K562 (cell line): ENCODE data around the gene AKAP14. TPM values are rescaled to one million over a fixed set of nuclear protein-coding genes. Genes with fewer than 3 reads are reported as not detected.

Source experiments
- ATF3 ChIP-seq, 2 experiments: fragments of 450-650 bp in 1 of 2; sonication (generic) in 1 of 2; formaldehyde crosslinking in 1 of 2; IDR thresholded peaks in 1 of 2; conservative IDR thresholded peaks in 1 of 2; 2 replicates each; pipeline versions ENCODE4 v1.6.1 to v1.8.1; 2016 to 2023; ENCODE audit warnings: mild to moderate bottlenecking in 2 of 2, moderate library complexity in 2 of 2, inconsistent platforms in 1 of 2, missing genetic modification reagents in 1 of 2
- BDP1 ChIP-seq: IDR thresholded peaks from 3 replicates; pipeline ENCODE4 v1.6.1; 2011; ENCODE audit not compliant: insufficient read length, insufficient read depth
- CBFA2T2 ChIP-seq: fragments of 450-650 bp; conservative IDR thresholded peaks from 2 replicates; pipeline ENCODE4 v1.6.1; 2017; ENCODE audit warnings: mild to moderate bottlenecking
- GTF2F1 ChIP-seq: IDR thresholded peaks from 2 replicates; pipeline ENCODE4 v1.6.1; 2011; ENCODE audit warnings: low read depth, low read length, improper control_type of control experiment
- HMGN3 ChIP-seq: IDR thresholded peaks from 2 replicates; pipeline ENCODE4 v1.6.1; 2011; ENCODE audit warnings: borderline replicate concordance, low read depth, mild to moderate bottlenecking, mixed read lengths, low read length; ENCODE audit not compliant: insufficient read length; ENCODE audit errors: extremely low read depth
- KDM5B ChIP-seq: fragments of 200-600 bp; sonication (generic); IDR thresholded peaks from 2 replicates; pipeline ENCODE4 v1.6.1; 2012; ENCODE audit warnings: low read depth, mild to moderate bottlenecking, moderate library complexity, low read length, control low read depth, inconsistent platforms; ENCODE audit not compliant: insufficient replicate concordance
- MAFK ChIP-seq: IDR thresholded peaks from 2 replicates; pipeline ENCODE4 v1.6.1; 2011; ENCODE audit warnings: low read length, improper control_type of control experiment
- MAZ ChIP-seq, 2 experiments: fragments of 450-650 bp in 1 of 2; sonication (generic) in 1 of 2; formaldehyde crosslinking; IDR thresholded peaks in 1 of 2; conservative IDR thresholded peaks in 1 of 2; 2 replicates each; pipeline versions ENCODE4 v1.4.0 to v1.5.0; 2020; ENCODE audit warnings: mild to moderate bottlenecking in 1 of 2, missing genetic modification reagents in 1 of 2
- PHB2 ChIP-seq: fragments of 450-650 bp; IDR thresholded peaks from 2 replicates; pipeline ENCODE4 v1.6.1; 2017; ENCODE audit warnings: low read depth
- TAF1 ChIP-seq: IDR thresholded peaks from 2 replicates; pipeline ENCODE4 v1.6.1; 2011; ENCODE audit warnings: mild to moderate bottlenecking, low read length, moderate library complexity; ENCODE audit not compliant: insufficient read depth, control insufficient read depth, severe bottlenecking; ENCODE audit errors: extremely low read depth
- TCF7 ChIP-seq: sonication (generic); IDR thresholded peaks from 2 replicates; pipeline ENCODE4 v1.6.1; 2016; ENCODE audit warnings: antibody characterized with exemption, borderline replicate concordance
- TFAP4 ChIP-seq: sonication (generic); formaldehyde crosslinking; IDR thresholded peaks from 2 replicates; pipeline ENCODE4 v1.8.0; 2022; ENCODE audit warnings: missing genetic modification reagents, mild to moderate bottlenecking, moderate library complexity, borderline replicate concordance
- UBTF ChIP-seq, 2 experiments: IDR thresholded peaks; 2 replicates each; pipeline ENCODE4 v1.6.1; 2012; ENCODE audit warnings: improper control_type of control experiment in 2 of 2, low read depth in 2 of 2, low read length in 2 of 2, borderline replicate concordance in 1 of 2
- XRCC5 ChIP-seq: fragments of 200-400 bp; formaldehyde crosslinking; IDR thresholded peaks from 2 replicates; pipeline ENCODE4 v1.6.1; 2017; ENCODE audit warnings: low read depth, mild to moderate bottlenecking, low read length
- ZFP91 ChIP-seq: sonication (generic); formaldehyde crosslinking; IDR thresholded peaks from 2 replicates; pipeline ENCODE4 v1.8.0; 2022; ENCODE audit warnings: mild to moderate bottlenecking, missing genetic modification reagents
- ZFX ChIP-seq: sonication (generic); formaldehyde crosslinking; IDR thresholded peaks from 2 replicates; pipeline ENCODE4 v1.8.0; 2022; ENCODE audit warnings: mild to moderate bottlenecking, missing genetic modification reagents, moderate library complexity
- ZNF175 ChIP-seq: fragments of 200-800 bp; sonication (Bioruptor generic); IDR thresholded peaks from 2 replicates; pipeline ENCODE4 v1.6.1; 2016; ENCODE audit warnings: low read depth, mild to moderate bottlenecking, missing genetic modification characterization, missing compliant biosample characterization
- polyA plus RNA-seq, 8 experiments: library from polyadenylated mRNA; depleted of rRNA in 4 of 8; stranded (reverse) in 5 of 8; unstranded in 3 of 8; fragments of >200 nt; fragmentation: Nextera tagmentation in 2 of 8; fragmentation: Illumina TruSeq in 1 of 8; extraction: Ambion mirVana in 2 of 8; extraction: Trizol in 1 of 8; gene quantifications; 2 replicates each; pipeline versions ENCODE4 v1.2.1 to v1.2.3, GENCODE V29; 2011 to 2014; ENCODE audit warnings: inconsistent platforms in 1 of 8, missing spikeins in 1 of 8
- total RNA-seq, 7 experiments: library from RNA; depleted of rRNA in 6 of 7; stranded (reverse); fragments of >200 nt in 6 of 7; fragmentation: Illumina TruSeq in 2 of 7; extraction: Trizol in 2 of 7; gene quantifications; 2 replicates each; pipeline versions ENCODE4 v1.2.1 to v1.2.3, GENCODE V29; 2011 to 2021; ENCODE audit warnings: low replicate concordance in 1 of 7

The AKAP14 gene
- total and polyA plus RNA-seq, 9 of the 15 experiments (the other 6 are each of a cell fraction or from before 2014, with no cell fraction given): not detected

- peak; percentile 81; the same call in 1 of the 2 replicates for TF ChIP-seq GTF2F1
- TF ChIP-seq TFAP4: peak; percentile 52; the same call in 1 of the 2 replicates
- no peak for TF ChIP-seq MAFK
- peak; percentile 89 for TF ChIP-seq TAF1
- no peak for TF ChIP-seq PHB2
- TF ChIP-seq ATF3 (IDR thresholded peaks at IDR 0.05): no peak
- TF ChIP-seq ATF3 (CRISPR knock-in tag; conservative IDR thresholded peaks at IDR 0.05): no peak
- no peak for TF ChIP-seq BDP1
- TF ChIP-seq HMGN3: peak; percentile 62
- no peak for TF ChIP-seq TCF7
- no peak for TF ChIP-seq CBFA2T2
- TF ChIP-seq KDM5B: peak; percentile 95
- 0 out of 2 replicates have a peak, but pooled peaks have one; percentile 54 for TF ChIP-seq XRCC5
- peak; percentile 68; the same call in 1 of the 2 replicates for TF ChIP-seq ZFP91
- TF ChIP-seq ZFX (CRISPR knock-in tag): peak; percentile 99
- TF ChIP-seq MAZ (CRISPR knock-in tag; conservative IDR thresholded peaks at IDR 0.05 in 1 of 2, IDR thresholded peaks at IDR 0.05 in 1 of 2): 0 out of 4 replicates have a peak, but pooled peaks of 1 of the 2 experiments have one; percentile 49
- TF ChIP-seq UBTF (IDR thresholded peaks at IDR 0.05; ENCODE audit: borderline replicate concordance in 1 of 2, low read depth in 2 of 2, low read length in 2 of 2): 0 out of 4 replicates have a peak, but pooled peaks of 1 of the 2 experiments have one; percentile 75
- TF ChIP-seq ZNF175 (CRISPR knock-in tag): no peak
Measured at GRCh38 chrX:119871599-119872395, 23.9 kb upstream of the AKAP14 start, which contains the start of the genes NDUFA1 and RNF113A (continued).
